Caco-2 (cell line): ENCODE data around the gene ESR2. TPM values are rescaled to one million over a fixed set of nuclear protein-coding genes. Genes with fewer than 3 reads are reported as not detected.

Experiments used
- BruUV-seq: library from RNA; stranded (reverse); fragments of 400-500 nt; replicated peaks from 2 replicates; lab custom pipeline; 2021; lab: Mats Ljungman, UMichigan
- CTCF ChIA-PET: fragments of 300-600 bp; sonication (Branson Sonifier 250); formaldehyde crosslinking; loops from one replicate; lab custom pipeline; 2022; ENCODE audit warnings: antibody characterized with exemption; lab: Charles Lee
- POLR2A ChIA-PET: fragments of 300-600 bp; sonication (Branson Sonifier 250); formaldehyde crosslinking; loops from one replicate; lab custom pipeline; 2022; ENCODE audit warnings: antibody characterized with exemption; lab: Charles Lee
- DNase-seq, 2 experiments: peaks; one replicate each; pipeline versions ENCODE4 v3.0.0 to v3.0.0-alpha.2; 2020 to 2022
- H3K27me3 ChIP-seq: replicated peaks from 2 replicates; pipeline ENCODE4 v1.6.0; 2011; ENCODE audit warnings: low read length; ENCODE audit not compliant: control insufficient read depth, insufficient read depth
- H3K36me3 ChIP-seq: 2 replicates; pipeline ENCODE4 v1.5.1; 2011; ENCODE audit warnings: low read length; ENCODE audit not compliant: control insufficient read depth, insufficient read depth
- H3K4me1 ChIP-seq: fragments of 250-450 bp; sonication (Bioruptor Pico); 2 replicates; pipeline ENCODE4 v1.5.1; 2020; ENCODE audit warnings: mild to moderate bottlenecking
- H3K4me3 ChIP-seq: 2 replicates; pipeline ENCODE4 v1.5.1; 2011; ENCODE audit warnings: low read depth, mild to moderate bottlenecking, control low read depth, low read length
- H3K9me3 ChIP-seq: fragments of 250-450 bp; sonication (Bioruptor Pico); 2 replicates; pipeline ENCODE4 v1.5.1; 2020; ENCODE audit warnings: mild to moderate bottlenecking, moderate library complexity
- H3K27ac Mint-ChIP-seq: one replicate; pipeline ENCODE4 v1.8.0; 2022; ENCODE audit warnings: mixed read lengths; ENCODE audit not compliant: unreplicated experiment
- H3K27me3 Mint-ChIP-seq: one replicate; pipeline ENCODE4 v1.8.0; 2022; ENCODE audit warnings: mixed read lengths; ENCODE audit not compliant: insufficient read depth, unreplicated experiment
- H3K36me3 Mint-ChIP-seq: one replicate; pipeline ENCODE4 v1.8.0; 2022; ENCODE audit warnings: mild to moderate bottlenecking, mixed read lengths; ENCODE audit not compliant: insufficient read depth, unreplicated experiment
- H3K4me1 Mint-ChIP-seq: one replicate; pipeline ENCODE4 v1.8.0; 2022; ENCODE audit warnings: low read depth, mixed read lengths; ENCODE audit not compliant: unreplicated experiment
- H3K4me3 Mint-ChIP-seq: one replicate; pipeline ENCODE4 v1.8.0; 2022; ENCODE audit warnings: mild to moderate bottlenecking, moderate library complexity, mixed read lengths; ENCODE audit not compliant: unreplicated experiment
- H3K9me3 Mint-ChIP-seq: one replicate; pipeline ENCODE4 v1.8.0; 2022; ENCODE audit warnings: mixed read lengths; ENCODE audit not compliant: unreplicated experiment
- CTCF ChIP-seq, 2 experiments: fragments of 200-600 bp in 1 of 2; IDR thresholded peaks; 1 replicate in 1 of 2; 2 replicates in 1 of 2; pipeline versions ENCODE4 v1.5.1 to v1.8.0; 2011 to 2022; ENCODE audit warnings: antibody characterized with exemption in 1 of 2, control low read depth in 1 of 2, inconsistent platforms in 1 of 2, low read depth in 1 of 2, low read length in 1 of 2, mild to moderate bottlenecking in 1 of 2, moderate library complexity in 1 of 2; ENCODE audit not compliant: insufficient read depth in 1 of 2, severe bottlenecking in 1 of 2, unreplicated experiment in 1 of 2
- intact Hi-C: fragments of 100-400 bp; cut with micrococcal nuclease; formaldehyde crosslinking; loops from one replicate; pipeline ENCODE4 v1.10.0; 2022; ENCODE audit not compliant: unreplicated experiment
- total RNA-seq: library from RNA; stranded (reverse); gene quantifications from 2 replicates; pipeline ENCODE4 v1.2.3, GENCODE V29; 2022

Gene ESR2
- total RNA-seq, 1 experiment from 2014 or later, result 0.23 TPM

GRCh38 chr14:64196056-64196455 lies 98.1 kb downstream of the ESR2 start:
- Histone ChIP-seq H3K4me3 (no peak overlapping the region), H3K27me3 (no peaks in the 10 kb centered on the region), H3K9me3 (no peaks in the 10 kb centered on the region), H3K36me3 (no peaks in the 10 kb centered on the region), H3K4me1 (peaks cover 32% of the 10 kb centered on the region; the same call in 1 of the 2 replicates)
- TF ChIP-seq CTCF (IDR thresholded peaks at IDR 0.05; ENCODE audit: insufficient read depth in 1 of 2, low read depth in 1 of 2, low read length in 1 of 2, severe bottlenecking in 1 of 2, unreplicated experiment in 1 of 2), result no peak
- Mint-ChIP-seq H3K4me1 (peaks cover 26% of the 10 kb centered on the region), H3K36me3 (peaks cover 13% of the 10 kb centered on the region), H3K4me3 (no peak overlapping the region), H3K9me3 (no peaks in the 10 kb centered on the region), H3K27me3 (no peaks in the 10 kb centered on the region), H3K27ac (no peak overlapping the region)
- intact Hi-C loops, result no loop called here
- POLR2A ChIA-PET, result no interaction called here
- no peak for DNase-seq
- BruUV-seq, result no TSS peak
- CTCF ChIA-PET, result no interaction called here

- intact Hi-C loops, result no loop called here
- peaks cover 25% of the 10 kb centered on the region for H3K4me1 Mint-ChIP-seq
Observed at GRCh38 chr14:64195199-64195598, 99.0 kb downstream of the ESR2 start.

GRCh38 chr14:64194404-64194803 lies 99.8 kb downstream of the ESR2 start:
- intact Hi-C loops, result no loop called here
- BruUV-seq, result no TSS peak
- no peak overlapping the region for H3K4me3 Mint-ChIP-seq
- H3K4me1 Mint-ChIP-seq, result peaks cover 25% of the 10 kb centered on the region
- POLR2A ChIA-PET, result no interaction called here
- H3K27me3 ChIP-seq, result no peaks in the 10 kb centered on the region
- H3K9me3 Mint-ChIP-seq, result no peaks in the 10 kb centered on the region
- TF ChIP-seq CTCF (IDR thresholded peaks at IDR 0.05; ENCODE audit: insufficient read depth in 1 of 2, low read depth in 1 of 2, low read length in 1 of 2, severe bottlenecking in 1 of 2, unreplicated experiment in 1 of 2), result no peak
- no peaks in the 10 kb centered on the region for H3K9me3 ChIP-seq
- H3K4me1 ChIP-seq, result peaks cover 24% of the 10 kb centered on the region; the same call in 1 of the 2 replicates
- H3K27ac Mint-ChIP-seq, result peak overlapping the region; percentile 53
- peak in 1 of 2 experiments; percentile 16 for DNase-seq
- peaks cover 13% of the 10 kb centered on the region for H3K36me3 Mint-ChIP-seq
- H3K27me3 Mint-ChIP-seq, result no peaks in the 10 kb centered on the region
- no peaks in the 10 kb centered on the region; the same call in 1 of the 2 replicates for H3K36me3 ChIP-seq
- CTCF ChIA-PET, result no interaction called here
- no peak overlapping the region for H3K4me3 ChIP-seq

More at GRCh38 chr14:64195199-64195598, 99.0 kb downstream of the ESR2 start:
- H3K27me3 ChIP-seq, result no peaks in the 10 kb centered on the region
- H3K4me1 ChIP-seq, result peaks cover 24% of the 10 kb centered on the region; the same call in 1 of the 2 replicates
- ChIA-PET POLR2A (no interaction called here), CTCF (no interaction called here)
- H3K27me3 Mint-ChIP-seq, result no peaks in the 10 kb centered on the region
- no peaks in the 10 kb centered on the region for H3K9me3 ChIP-seq
- H3K36me3 Mint-ChIP-seq, result peaks cover 13% of the 10 kb centered on the region
- no peak overlapping the region for H3K4me3 Mint-ChIP-seq
- TF ChIP-seq CTCF (IDR thresholded peaks at IDR 0.05; ENCODE audit: insufficient read depth in 1 of 2, low read depth in 1 of 2, low read length in 1 of 2, severe bottlenecking in 1 of 2, unreplicated experiment in 1 of 2), result no peak
- DNase-seq, result no peak
- no peak overlapping the region for H3K4me3 ChIP-seq
- H3K36me3 ChIP-seq, result no peaks in the 10 kb centered on the region; the same call in 1 of the 2 replicates
- peak overlapping the region; percentile 53 for H3K27ac Mint-ChIP-seq
- no TSS peak for BruUV-seq
- H3K9me3 Mint-ChIP-seq, result no peaks in the 10 kb centered on the region
